GM12891 (cell line): ENCODE measurements around the gene ARHGAP26.

Source experiments
- POLR2A ChIP-seq: IDR thresholded peaks from 2 replicates; pipeline ENCODE4 v1.6.1; 2011; ENCODE audit warnings: low read depth, low read length, control low read depth
- POLR2AphosphoS5 ChIP-seq: IDR thresholded peaks from 2 replicates; pipeline ENCODE4 v1.6.1; 2011; ENCODE audit warnings: low read depth, low read length, control low read depth
- POU2F2 ChIP-seq: IDR thresholded peaks from 2 replicates; pipeline ENCODE4 v1.6.1; 2011; ENCODE audit warnings: low read depth, mild to moderate bottlenecking, control low read depth, low read length, moderate library complexity
- SPI1 ChIP-seq: IDR thresholded peaks from 2 replicates; pipeline ENCODE4 v1.6.1; 2011; ENCODE audit warnings: low read depth, low read length, control low read depth
- TAF1 ChIP-seq: IDR thresholded peaks from 2 replicates; pipeline ENCODE4 v1.6.1; 2011; ENCODE audit warnings: low read depth, low read length, control low read depth

DNA sequence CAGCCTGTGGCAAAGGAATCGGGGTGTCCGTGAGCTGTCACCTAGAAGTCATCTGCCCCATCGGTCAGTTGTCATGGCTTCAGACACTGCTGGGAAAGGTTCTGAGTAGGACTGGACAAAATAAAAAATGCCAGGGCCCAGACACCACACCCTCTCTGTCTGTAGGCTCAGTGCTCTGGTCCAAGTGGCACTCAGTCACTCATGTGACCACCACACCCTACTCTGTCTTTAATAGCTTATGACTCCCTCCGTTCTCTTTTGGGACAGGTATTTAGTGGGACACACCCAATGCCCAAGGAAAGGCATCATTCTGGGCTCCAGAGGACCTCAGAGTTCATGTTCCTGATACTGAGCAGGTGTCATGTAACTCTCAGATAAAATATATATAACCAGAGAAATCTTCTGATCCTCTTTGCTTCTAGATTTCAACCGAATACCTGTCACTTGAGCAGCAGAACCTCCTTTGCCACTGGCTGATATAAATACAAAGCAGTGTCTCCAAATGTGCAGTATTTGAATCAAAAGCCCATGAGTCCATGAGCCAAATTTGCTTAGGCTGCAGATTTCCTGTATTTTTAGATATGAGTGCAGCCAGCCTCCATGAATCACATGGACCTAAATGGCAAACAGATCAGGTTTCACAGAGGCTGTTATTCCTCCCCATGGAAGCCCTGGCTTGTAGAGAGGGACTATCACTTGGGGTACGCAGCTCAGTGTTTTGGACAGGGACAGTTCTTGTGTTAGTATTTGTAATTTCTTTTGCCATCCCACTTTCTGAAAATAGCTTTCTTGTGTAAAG lies 272.0 kb downstream of the ARHGAP26 start:
- no peak for TF ChIP-seq POLR2A
- TF ChIP-seq POLR2AphosphoS5 = no peak
- TF ChIP-seq POU2F2 = no peak
- TF ChIP-seq TAF1 = no peak
- TF ChIP-seq SPI1 = no peak
